A673 (cell line): ENCODE results near the gene METAP2. TPM values are rescaled to one million over a fixed set of nuclear protein-coding genes. Genes with fewer than 3 reads are reported as not detected.

Experiments
- BruUV-seq: library from RNA; stranded (reverse); fragments of 400-500 nt; replicated peaks from 2 replicates; lab custom pipeline; 2021; lab: Mats Ljungman, UMichigan
- CTCF ChIA-PET: fragments of 300-600 bp; sonication (Branson Sonifier 250); formaldehyde crosslinking; loops from one replicate; lab custom pipeline; 2022; ENCODE audit warnings: antibody characterized with exemption; lab: Charles Lee
- POLR2A ChIA-PET: fragments of 300-600 bp; sonication (Branson Sonifier 250); formaldehyde crosslinking; loops from one replicate; lab custom pipeline; 2022; ENCODE audit warnings: antibody characterized with exemption; ENCODE audit not compliant: low non-redundant PET; lab: Charles Lee
- DNase-seq: peaks from one replicate; pipeline ENCODE4 v3.0.0-alpha.2; 2015; ENCODE audit warnings: low spot score
- H3K27ac ChIP-seq: fragments of 200-600 bp; sonication (generic); 2 replicates; pipeline ENCODE4 v1.5.1; 2016; ENCODE audit warnings: mixed run types, low read depth, mild to moderate bottlenecking, mixed read lengths, antibody characterized with exemption, low read length; ENCODE audit not compliant: poor library complexity, severe bottlenecking
- H3K27me3 ChIP-seq: fragments of 200-600 bp; sonication (generic); replicated peaks from 2 replicates; pipeline ENCODE4 v1.6.1; 2017; ENCODE audit warnings: mixed run types, low read depth, mild to moderate bottlenecking, mixed read lengths, antibody characterized with exemption, low read length; ENCODE audit not compliant: insufficient read depth, poor library complexity
- H3K36me3 ChIP-seq: fragments of 200-600 bp; sonication (generic); 2 replicates; pipeline ENCODE4 v1.6.1; 2016; ENCODE audit warnings: mixed run types, mild to moderate bottlenecking, mixed read lengths, antibody characterized with exemption, low read length; ENCODE audit not compliant: insufficient read depth, poor library complexity, severe bottlenecking
- H3K4me1 ChIP-seq: fragments of 200-600 bp; sonication (generic); 2 replicates; pipeline ENCODE4 v1.6.1; 2017; ENCODE audit warnings: mixed run types, mild to moderate bottlenecking, mixed read lengths, antibody characterized with exemption, low read length; ENCODE audit not compliant: insufficient read depth, poor library complexity, severe bottlenecking
- H3K4me3 ChIP-seq: fragments of 200-600 bp; sonication (generic); 2 replicates; pipeline ENCODE4 v1.5.1; 2016; ENCODE audit warnings: low read depth, mixed run types, mild to moderate bottlenecking, mixed read lengths, low read length; ENCODE audit not compliant: poor library complexity, severe bottlenecking
- H3K9me3 ChIP-seq: fragments of 200-600 bp; sonication (generic); 2 replicates; pipeline ENCODE4 v1.6.1; 2016; ENCODE audit warnings: mixed run types, low read depth, mild to moderate bottlenecking, mixed read lengths, antibody characterized with exemption, low read length; ENCODE audit not compliant: poor library complexity, severe bottlenecking
- EZH2 ChIP-seq: fragments of 200-600 bp; sonication (generic); IDR thresholded peaks from 2 replicates; pipeline ENCODE4 v1.6.1; 2017; ENCODE audit warnings: borderline replicate concordance, low read depth, mild to moderate bottlenecking, mixed read lengths, antibody characterized with exemption, low read length; ENCODE audit not compliant: poor library complexity, severe bottlenecking
- intact Hi-C: fragments of 100-400 bp; cut with micrococcal nuclease; formaldehyde crosslinking; loops from one replicate; pipeline ENCODE4 v1.10.0; 2022; ENCODE audit not compliant: unreplicated experiment
- total RNA-seq: library from RNA; stranded (reverse); gene quantifications from 2 replicates; pipeline ENCODE4 v1.2.3, GENCODE V29; 2021
- TF ChIP-seq, protein P1 (sequence below): fragments of 300-800, 200-600 bp; sonication (generic); conservative IDR thresholded peaks from 2 replicates; pipeline ENCODE4 v1.5.1; 2017; ENCODE audit warnings: low read depth, mild to moderate bottlenecking, antibody characterized with exemption, low read length, moderate library complexity, mixed read lengths

The METAP2 gene
- total RNA-seq, 1 experiment from 2014 or later: 135 TPM

GRCh38 chr12:95533985-95534384, 60.0 kb downstream of the METAP2 start:
- H3K27ac ChIP-seq: no peak overlapping the region
- no peak for TF ChIP-seq EZH2
- TF ChIP-seq, protein P1, sequence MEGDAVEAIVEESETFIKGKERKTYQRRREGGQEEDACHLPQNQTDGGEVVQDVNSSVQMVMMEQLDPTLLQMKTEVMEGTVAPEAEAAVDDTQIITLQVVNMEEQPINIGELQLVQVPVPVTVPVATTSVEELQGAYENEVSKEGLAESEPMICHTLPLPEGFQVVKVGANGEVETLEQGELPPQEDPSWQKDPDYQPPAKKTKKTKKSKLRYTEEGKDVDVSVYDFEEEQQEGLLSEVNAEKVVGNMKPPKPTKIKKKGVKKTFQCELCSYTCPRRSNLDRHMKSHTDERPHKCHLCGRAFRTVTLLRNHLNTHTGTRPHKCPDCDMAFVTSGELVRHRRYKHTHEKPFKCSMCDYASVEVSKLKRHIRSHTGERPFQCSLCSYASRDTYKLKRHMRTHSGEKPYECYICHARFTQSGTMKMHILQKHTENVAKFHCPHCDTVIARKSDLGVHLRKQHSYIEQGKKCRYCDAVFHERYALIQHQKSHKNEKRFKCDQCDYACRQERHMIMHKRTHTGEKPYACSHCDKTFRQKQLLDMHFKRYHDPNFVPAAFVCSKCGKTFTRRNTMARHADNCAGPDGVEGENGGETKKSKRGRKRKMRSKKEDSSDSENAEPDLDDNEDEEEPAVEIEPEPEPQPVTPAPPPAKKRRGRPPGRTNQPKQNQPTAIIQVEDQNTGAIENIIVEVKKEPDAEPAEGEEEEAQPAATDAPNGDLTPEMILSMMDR: no peak
- CTCF ChIA-PET: interaction anchor here (0.6 to 1.2 kb wide), 13 partner anchors 11 to 501 kb away, joined by 3 to 17 read pairs (median 3); partner anchors contain the start of gene NR2C1
- no peak for DNase-seq
- POLR2A ChIA-PET: interaction anchor here (0.6 kb wide), 1 partner anchor 41 kb away, joined by 5 read pairs; no protein-coding TSS in a partner anchor
- no peaks in the 10 kb centered on the region for H3K27me3 ChIP-seq
- no peaks in the 10 kb centered on the region for H3K36me3 ChIP-seq
- no peaks in the 10 kb centered on the region for H3K9me3 ChIP-seq
- intact Hi-C loops: loop anchor here (2.0 to 10.0 kb wide), 5 partner anchors 199 to 1399 kb away; no protein-coding TSS in a partner anchor
- H3K4me1 ChIP-seq: peaks cover 7% of the 10 kb centered on the region
- H3K4me3 ChIP-seq: no peak overlapping the region
- BruUV-seq: no TSS peak

- H3K4me1 ChIP-seq: peaks cover 7% of the 10 kb centered on the region
- BruUV-seq: no TSS peak
- ChIA-PET POLR2A (no interaction called here), CTCF (interaction anchor here (1.1 to 1.2 kb wide), 2 partner anchors 37 to 195 kb away, joined by 3 to 5 read pairs; no protein-coding TSS in a partner anchor)
- DNase-seq: no peak
- intact Hi-C loops: loop anchor here (10.0 kb wide), 4 partner anchors 203 to 1403 kb away; no protein-coding TSS in a partner anchor
- no peaks in the 10 kb centered on the region for H3K36me3 ChIP-seq
- H3K27ac ChIP-seq: no peak overlapping the region
- H3K9me3 ChIP-seq: no peaks in the 10 kb centered on the region
- no peak overlapping the region for H3K4me3 ChIP-seq
- TF ChIP-seq, protein P1: no peak
- TF ChIP-seq EZH2: no peak
- no peaks in the 10 kb centered on the region for H3K27me3 ChIP-seq
Measured at GRCh38 chr12:95538006-95538405, 64.1 kb downstream of the METAP2 start.

GRCh38 chr12:95538656-95539055, 64.7 kb downstream of the METAP2 start:
- ChIA-PET POLR2A (no interaction called here), CTCF (interaction anchor here (1.1 to 1.2 kb wide), 2 partner anchors 36 to 194 kb away, joined by 3 to 5 read pairs; no protein-coding TSS in a partner anchor)
- peaks cover 7% of the 10 kb centered on the region for H3K4me1 ChIP-seq
- H3K4me3 ChIP-seq: no peak overlapping the region
- H3K9me3 ChIP-seq: no peaks in the 10 kb centered on the region
- no peaks in the 10 kb centered on the region for H3K27me3 ChIP-seq
- DNase-seq: no peak
- no TSS peak for BruUV-seq
- no peaks in the 10 kb centered on the region for H3K36me3 ChIP-seq
- H3K27ac ChIP-seq: no peak overlapping the region
- intact Hi-C loops: loop anchor here (10.0 kb wide), 4 partner anchors 204 to 1404 kb away; no protein-coding TSS in a partner anchor
- TF ChIP-seq, protein P1: no peak
- TF ChIP-seq EZH2: no peak
